OCI-LY1 (cell line): Measurements from ENCODE around the gene TMEM132C.

ENCODE experiments used
- CTCF ChIP-seq: fragments of 200-600 bp; sonication (generic), shearing (Covaris generic); IDR thresholded peaks from 2 replicates; pipeline ENCODE4 v1.5.1; 2017; ENCODE audit warnings: mild to moderate bottlenecking, antibody characterized with exemption, low read length, moderate library complexity, mixed read lengths
- EZH2 ChIP-seq: fragments of 200-600 bp; sonication (generic), shearing (Covaris generic); IDR thresholded peaks from 2 replicates; pipeline ENCODE4 v1.8.0; 2017; ENCODE audit warnings: borderline replicate concordance, mixed run types, mild to moderate bottlenecking, antibody characterized with exemption, low read length, moderate library complexity, mixed read lengths

DNA sequence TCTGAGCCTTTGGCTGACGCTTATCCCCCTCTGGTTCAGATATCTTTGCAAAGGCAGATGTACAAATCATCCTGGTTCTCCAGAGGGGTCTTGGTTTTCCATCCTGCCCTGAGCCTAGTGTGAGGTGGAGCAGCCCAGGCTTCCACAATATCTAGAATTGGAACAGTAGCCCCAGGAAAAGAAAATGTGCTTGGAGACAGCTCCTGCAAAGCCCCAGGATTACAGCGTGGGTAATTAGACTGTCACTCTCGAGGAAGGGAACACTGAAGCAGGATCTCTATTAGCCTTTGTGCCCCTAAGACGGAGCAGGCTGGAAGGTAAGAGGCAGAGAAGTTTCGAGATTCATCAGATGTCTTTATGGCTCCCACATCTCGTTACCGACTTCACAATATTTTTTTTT lies 59.4 kb downstream of the TMEM132C start:
- TF ChIP-seq EZH2 (no peak), CTCF (no peak)
